HL-60 (cell line): ENCODE data around the gene LRMDA.

Source experiments
- DNase-seq, 2 experiments: peaks; one replicate each; pipeline ENCODE4 v3.0.0-alpha.2; 2010 to 2020; ENCODE audit warnings: low read depth in 1 of 2, low spot score in 1 of 2
- H3K27ac ChIP-seq: fragments of 250-450 bp; sonication (Bioruptor Pico); replicated peaks from 2 replicates; pipeline ENCODE4 v1.5.1; 2020; ENCODE audit warnings: mild to moderate bottlenecking, moderate library complexity
- H3K27me3 ChIP-seq: fragments of 250-450 bp; sonication (Bioruptor Pico); 2 replicates; pipeline ENCODE4 v1.5.1; 2021; ENCODE audit warnings: mild to moderate bottlenecking, moderate library complexity; ENCODE audit not compliant: insufficient read depth, poor library complexity, severe bottlenecking
- H3K4me3 ChIP-seq: replicated peaks from 2 replicates; pipeline ENCODE4 v1.5.1; 2011; ENCODE audit warnings: mild to moderate bottlenecking, control low read depth, low read length; ENCODE audit not compliant: insufficient read depth
- CTCF ChIP-seq: IDR thresholded peaks from one replicate; pipeline ENCODE4 v1.5.1; 2011; ENCODE audit warnings: low read length, control low read depth, inconsistent platforms; ENCODE audit not compliant: insufficient read depth
- GABPA ChIP-seq: IDR thresholded peaks from 2 replicates; pipeline ENCODE4 v1.6.1; 2012; ENCODE audit warnings: low read depth
- POLR2AphosphoS5 ChIP-seq: IDR thresholded peaks from 2 replicates; pipeline ENCODE4 v1.6.1; 2012; ENCODE audit warnings: low read depth
- REST ChIP-seq: IDR thresholded peaks from 2 replicates; pipeline ENCODE4 v1.6.1; 2012; ENCODE audit warnings: low read depth; ENCODE audit not compliant: insufficient replicate concordance
- SPI1 ChIP-seq: IDR thresholded peaks from 2 replicates; pipeline ENCODE4 v1.6.1; 2012; ENCODE audit warnings: low read depth, mild to moderate bottlenecking, borderline replicate concordance

Gene LRMDA

GRCh38 chr10:75645704-75646103, 214.3 kb downstream of the LRMDA start:
- no peak overlapping the region for H3K27ac ChIP-seq
- no peak for DNase-seq
- TF ChIP-seq GABPA (no peak), SPI1 (no peak), CTCF (no peak), REST (no peak), POLR2AphosphoS5 (no peak)
- H3K4me3 ChIP-seq: no peak overlapping the region
- no peaks in the 10 kb centered on the region for H3K27me3 ChIP-seq

GRCh38 chr10:75646218-75646915, 214.9 kb downstream of the LRMDA start:
- Histone ChIP-seq H3K4me3 (no peak overlapping the region), H3K27me3 (no peaks in the 10 kb centered on the region), H3K27ac (no peak overlapping the region)
- DNase-seq: no peak
- no peak for TF ChIP-seq CTCF
- no peak for TF ChIP-seq GABPA
- TF ChIP-seq POLR2AphosphoS5: no peak
- TF ChIP-seq SPI1: no peak
- no peak for TF ChIP-seq REST

GRCh38 chr10:75646916-75647315, 215.5 kb downstream of the LRMDA start:
- H3K27ac ChIP-seq: no peak overlapping the region
- no peaks in the 10 kb centered on the region for H3K27me3 ChIP-seq
- DNase-seq: no peak
- TF ChIP-seq SPI1: no peak
- no peak for TF ChIP-seq CTCF
- no peak for TF ChIP-seq REST
- TF ChIP-seq GABPA: no peak
- TF ChIP-seq POLR2AphosphoS5: no peak
- no peak overlapping the region for H3K4me3 ChIP-seq
